Keratinocyte (primary cell): Measurements from ENCODE around the gene CEBPE.

Source experiments
- EZH2 ChIP-seq: IDR thresholded peaks from one replicate; pipeline ENCODE4 v1.6.1; 2012; ENCODE audit warnings: inconsistent platforms, mild to moderate bottlenecking, low read length, moderate library complexity
- TF ChIP-seq, protein P1 (sequence below), 3 experiments: IDR thresholded peaks in 1 of 3; conservative IDR thresholded peaks in 1 of 3; optimal IDR thresholded peaks in 1 of 3; 2 replicates in 2 of 3; 3 replicates in 1 of 3; pipeline versions ENCODE3 to v1.5.1; 2011; ENCODE audit warnings: low read length in 3 of 3, mild to moderate bottlenecking in 3 of 3, moderate library complexity in 2 of 3, control low read depth in 1 of 3, inconsistent platforms in 1 of 3; ENCODE audit not compliant: insufficient read depth in 2 of 3; ENCODE audit errors: extremely low read depth in 1 of 3

DNA sequence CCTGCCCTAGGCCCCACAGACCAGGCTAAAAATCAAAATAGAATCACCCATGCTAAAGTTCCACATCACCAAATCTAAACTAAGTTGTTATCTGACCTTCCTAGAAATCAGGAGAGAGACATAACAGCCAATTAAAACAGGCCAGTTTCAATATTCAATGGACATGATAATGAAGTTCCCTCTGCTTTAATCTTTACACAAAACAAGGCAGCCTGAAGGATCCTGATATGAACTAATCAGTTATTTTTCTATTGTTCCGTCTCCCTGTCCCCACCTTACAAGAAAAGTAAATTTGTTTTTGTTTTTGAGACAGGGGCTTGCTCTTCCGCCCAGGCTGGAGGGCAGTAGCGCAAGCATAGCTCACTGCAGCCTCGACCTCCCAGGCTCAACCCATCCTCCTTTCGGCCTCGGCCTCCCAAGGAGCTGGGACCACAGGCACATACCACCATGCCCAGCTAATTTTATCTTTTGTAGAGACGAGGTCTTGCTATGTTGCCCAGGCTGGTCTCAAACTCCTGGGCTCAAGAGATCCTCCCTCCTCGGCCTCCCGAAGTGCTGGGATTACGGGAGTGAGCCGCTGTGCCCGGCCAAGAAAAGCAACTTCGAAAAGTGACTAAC is 5.4 kb upstream of the CEBPE start:
- TF ChIP-seq, protein P1, sequence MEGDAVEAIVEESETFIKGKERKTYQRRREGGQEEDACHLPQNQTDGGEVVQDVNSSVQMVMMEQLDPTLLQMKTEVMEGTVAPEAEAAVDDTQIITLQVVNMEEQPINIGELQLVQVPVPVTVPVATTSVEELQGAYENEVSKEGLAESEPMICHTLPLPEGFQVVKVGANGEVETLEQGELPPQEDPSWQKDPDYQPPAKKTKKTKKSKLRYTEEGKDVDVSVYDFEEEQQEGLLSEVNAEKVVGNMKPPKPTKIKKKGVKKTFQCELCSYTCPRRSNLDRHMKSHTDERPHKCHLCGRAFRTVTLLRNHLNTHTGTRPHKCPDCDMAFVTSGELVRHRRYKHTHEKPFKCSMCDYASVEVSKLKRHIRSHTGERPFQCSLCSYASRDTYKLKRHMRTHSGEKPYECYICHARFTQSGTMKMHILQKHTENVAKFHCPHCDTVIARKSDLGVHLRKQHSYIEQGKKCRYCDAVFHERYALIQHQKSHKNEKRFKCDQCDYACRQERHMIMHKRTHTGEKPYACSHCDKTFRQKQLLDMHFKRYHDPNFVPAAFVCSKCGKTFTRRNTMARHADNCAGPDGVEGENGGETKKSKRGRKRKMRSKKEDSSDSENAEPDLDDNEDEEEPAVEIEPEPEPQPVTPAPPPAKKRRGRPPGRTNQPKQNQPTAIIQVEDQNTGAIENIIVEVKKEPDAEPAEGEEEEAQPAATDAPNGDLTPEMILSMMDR (optimal IDR thresholded peaks at IDR 0.05 in 1 of 3, IDR thresholded peaks at IDR 0.05 in 1 of 3, conservative IDR thresholded peaks at IDR 0.05 in 1 of 3; ENCODE audit: extremely low read depth in 1 of 3, insufficient read depth in 2 of 3, low read length in 3 of 3) = no peak
- TF ChIP-seq EZH2 = no peak
